ENCODE data around the gene ELF5.

DNA sequence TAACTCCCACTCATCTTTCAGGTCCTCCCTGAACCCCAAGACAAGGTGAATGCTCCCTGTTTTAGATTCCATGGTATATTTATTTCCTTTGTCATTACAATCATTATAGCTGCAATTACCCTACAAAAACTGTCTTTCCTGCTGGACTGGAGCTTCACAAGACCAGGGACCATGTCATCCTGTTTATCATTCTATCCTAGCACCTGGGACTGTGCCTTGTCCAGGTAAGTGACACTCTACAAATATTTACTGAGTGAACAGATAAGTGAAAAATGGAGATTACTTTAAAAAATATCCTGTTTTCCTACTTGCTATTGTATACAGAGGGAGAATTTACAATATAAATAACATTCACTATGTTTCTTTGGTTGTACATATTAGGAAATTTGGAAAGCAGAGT lies 22.5 kb upstream of the ELF5 start:
- TF ChIP-seq, protein P1, sequence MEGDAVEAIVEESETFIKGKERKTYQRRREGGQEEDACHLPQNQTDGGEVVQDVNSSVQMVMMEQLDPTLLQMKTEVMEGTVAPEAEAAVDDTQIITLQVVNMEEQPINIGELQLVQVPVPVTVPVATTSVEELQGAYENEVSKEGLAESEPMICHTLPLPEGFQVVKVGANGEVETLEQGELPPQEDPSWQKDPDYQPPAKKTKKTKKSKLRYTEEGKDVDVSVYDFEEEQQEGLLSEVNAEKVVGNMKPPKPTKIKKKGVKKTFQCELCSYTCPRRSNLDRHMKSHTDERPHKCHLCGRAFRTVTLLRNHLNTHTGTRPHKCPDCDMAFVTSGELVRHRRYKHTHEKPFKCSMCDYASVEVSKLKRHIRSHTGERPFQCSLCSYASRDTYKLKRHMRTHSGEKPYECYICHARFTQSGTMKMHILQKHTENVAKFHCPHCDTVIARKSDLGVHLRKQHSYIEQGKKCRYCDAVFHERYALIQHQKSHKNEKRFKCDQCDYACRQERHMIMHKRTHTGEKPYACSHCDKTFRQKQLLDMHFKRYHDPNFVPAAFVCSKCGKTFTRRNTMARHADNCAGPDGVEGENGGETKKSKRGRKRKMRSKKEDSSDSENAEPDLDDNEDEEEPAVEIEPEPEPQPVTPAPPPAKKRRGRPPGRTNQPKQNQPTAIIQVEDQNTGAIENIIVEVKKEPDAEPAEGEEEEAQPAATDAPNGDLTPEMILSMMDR (IDR thresholded peaks at IDR 0.05), result no peak
- TF ChIP-seq POLR2A (IDR thresholded peaks at IDR 0.05; ENCODE audit: low read depth), result no peak
- no peak for TF ChIP-seq POLR2AphosphoS5 (IDR thresholded peaks at IDR 0.05)
